ENCODE measurements around the gene ALK. TPM values are rescaled to one million over a fixed set of nuclear protein-coding genes. Genes with fewer than 3 reads are reported as not detected.

ALK gene
- polyA plus RNA-seq, 1 donor from 2014 or later = not detected

GRCh38 chr2:29691391-29691950 is 229.9 kb downstream of the ALK start:
- Mint-ChIP-seq H3K9me3 (no peaks in the 10 kb centered on the region), H3K27me3 (peaks cover 4% of the 10 kb centered on the region), H3K36me3 (no peaks in the 10 kb centered on the region), H3K27ac (no peak overlapping the region), H3K4me3 (no peak overlapping the region), H3K4me1 (no peaks in the 10 kb centered on the region)

DNA sequence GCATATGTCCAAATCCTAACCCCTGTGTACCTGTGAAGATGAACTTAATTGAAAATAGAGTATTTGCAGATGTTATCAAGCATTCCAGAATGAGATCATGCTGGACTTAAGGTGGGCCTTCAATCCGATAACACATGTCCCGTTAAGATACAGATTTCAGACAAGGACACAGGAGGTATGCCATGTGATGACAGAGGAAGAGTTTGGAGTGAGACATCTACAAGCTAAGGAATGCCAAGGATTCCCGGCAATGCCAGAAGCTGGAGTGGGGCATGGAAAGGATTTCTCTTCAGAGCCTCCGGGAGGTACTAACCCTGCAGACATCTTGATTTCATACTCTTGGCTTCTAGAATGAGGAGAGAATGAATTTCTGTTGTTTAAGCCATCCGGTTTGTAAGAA is 231.7 kb downstream of the ALK start:
- no peaks in the 10 kb centered on the region for H3K4me1 Mint-ChIP-seq
- H3K36me3 Mint-ChIP-seq = no peaks in the 10 kb centered on the region
- no peak overlapping the region for H3K27ac Mint-ChIP-seq
- H3K4me3 Mint-ChIP-seq = no peak overlapping the region
- peaks cover 10% of the 10 kb centered on the region for H3K27me3 Mint-ChIP-seq
- peaks cover 0 to 2% (median 0%) of the 10 kb centered on the region in 3 donors for H3K9me3 Mint-ChIP-seq

- no peaks in the 10 kb centered on the region for H3K4me1 Mint-ChIP-seq
- no peaks in the 10 kb centered on the region for H3K36me3 Mint-ChIP-seq
- H3K27ac Mint-ChIP-seq = no peak overlapping the region
- peaks cover 14% of the 10 kb centered on the region for H3K27me3 Mint-ChIP-seq
- no peak overlapping the region for H3K4me3 Mint-ChIP-seq
- H3K9me3 Mint-ChIP-seq = peaks cover 0 to 2% (median 0%) of the 10 kb centered on the region in 3 donors
Observed at GRCh38 chr2:29688429-29688828, 233.0 kb downstream of the ALK start.

- H3K36me3 Mint-ChIP-seq = no peaks in the 10 kb centered on the region
- no peak overlapping the region for H3K27ac Mint-ChIP-seq
- no peaks in the 10 kb centered on the region for H3K4me1 Mint-ChIP-seq
- H3K9me3 Mint-ChIP-seq = peaks cover 0 to 2% (median 0%) of the 10 kb centered on the region in 3 donors
- H3K27me3 Mint-ChIP-seq = peaks cover 17% of the 10 kb centered on the region
- H3K4me3 Mint-ChIP-seq = no peak overlapping the region
Observed at GRCh38 chr2:29687121-29687520, 234.3 kb downstream of the ALK start.

- H3K4me3 Mint-ChIP-seq = no peak overlapping the region
- peaks cover 5% of the 10 kb centered on the region for H3K27me3 Mint-ChIP-seq
- peaks cover 1 to 8% (median 3%) of the 10 kb centered on the region in 3 donors for H3K9me3 Mint-ChIP-seq
- peaks cover 1% of the 10 kb centered on the region for H3K36me3 Mint-ChIP-seq
- no peaks in the 10 kb centered on the region for H3K4me1 Mint-ChIP-seq
- H3K27ac Mint-ChIP-seq = no peak overlapping the region
Observed at GRCh38 chr2:29676886-29677453, 244.4 kb downstream of the ALK start.

GRCh38 chr2:29664578-29664977 is 256.8 kb downstream of the ALK start:
- H3K4me1 Mint-ChIP-seq = no peaks in the 10 kb centered on the region
- no peaks in the 10 kb centered on the region for H3K27me3 Mint-ChIP-seq
- H3K4me3 Mint-ChIP-seq = no peak overlapping the region
- no peaks in the 10 kb centered on the region for H3K36me3 Mint-ChIP-seq
- no peak overlapping the region for H3K27ac Mint-ChIP-seq
- peaks cover 1 to 3% (median 2%) of the 10 kb centered on the region in 3 donors for H3K9me3 Mint-ChIP-seq

DNA sequence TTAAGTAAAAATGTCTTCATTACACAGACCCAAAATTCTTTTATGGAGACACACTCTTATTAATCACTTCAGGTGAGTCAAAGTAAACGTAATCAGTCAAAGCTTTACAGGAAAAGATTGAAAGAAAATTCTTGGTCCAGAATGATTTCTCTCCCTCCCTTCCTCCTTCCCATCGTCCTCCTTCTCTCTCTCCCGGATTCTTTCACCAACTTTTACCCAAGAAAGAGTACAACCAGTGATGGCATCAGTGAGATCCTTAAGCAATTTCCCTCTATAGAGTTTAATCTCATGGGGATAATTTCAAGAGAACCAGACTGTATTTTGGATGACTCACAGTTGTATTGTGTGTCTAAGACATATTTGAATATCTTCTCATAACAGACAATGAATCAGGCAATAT is 258.1 kb downstream of the ALK start:
- Mint-ChIP-seq H3K27ac (no peak overlapping the region), H3K4me3 (no peak overlapping the region), H3K9me3 (no peaks in the 10 kb centered on the region), H3K27me3 (no peaks in the 10 kb centered on the region), H3K36me3 (no peaks in the 10 kb centered on the region), H3K4me1 (no peaks in the 10 kb centered on the region)

DNA sequence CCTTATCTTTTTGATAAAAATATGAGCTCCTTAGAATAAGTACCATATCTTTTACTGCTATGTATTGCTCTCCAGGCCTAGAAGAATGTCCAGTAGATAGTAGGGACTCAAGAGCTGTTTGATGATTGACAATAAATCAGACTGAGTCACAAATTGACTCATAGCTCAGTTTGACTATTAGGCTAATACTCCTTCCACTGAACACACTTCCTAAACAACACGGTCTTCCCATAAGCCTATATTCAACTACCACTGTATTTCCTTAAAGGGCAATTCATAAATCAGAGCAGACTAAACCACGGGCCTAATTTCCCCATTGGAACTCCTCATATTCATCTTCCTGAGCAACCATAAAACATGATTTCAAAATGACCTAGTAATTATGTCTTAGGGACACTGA is 258.5 kb downstream of the ALK start:
- Mint-ChIP-seq H3K9me3 (no peaks in the 10 kb centered on the region), H3K4me3 (no peak overlapping the region), H3K36me3 (no peaks in the 10 kb centered on the region), H3K27me3 (no peaks in the 10 kb centered on the region), H3K4me1 (no peaks in the 10 kb centered on the region), H3K27ac (no peak overlapping the region)

DNA sequence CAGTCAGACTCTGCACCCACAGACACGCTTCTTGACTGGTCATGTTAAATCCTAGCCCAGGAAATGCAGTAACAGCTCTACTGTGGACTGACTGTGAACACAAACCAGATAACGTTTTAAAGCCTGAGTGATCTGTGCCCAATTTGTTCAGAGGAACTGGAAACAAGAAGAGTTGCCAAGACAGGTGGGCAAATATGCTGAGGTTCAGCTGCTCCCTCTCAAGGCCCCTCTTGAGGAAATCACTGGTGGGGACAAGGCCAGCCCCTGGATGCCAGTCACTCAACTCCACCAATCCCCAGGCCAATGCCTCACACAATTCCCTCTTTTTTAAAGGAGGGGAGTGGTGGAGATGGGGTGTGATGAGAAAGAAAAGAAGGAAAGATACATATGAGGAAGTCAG is 261.2 kb downstream of the ALK start:
- Mint-ChIP-seq H3K27me3 (no peaks in the 10 kb centered on the region), H3K4me3 (no peak overlapping the region), H3K4me1 (no peaks in the 10 kb centered on the region), H3K36me3 (no peaks in the 10 kb centered on the region), H3K9me3 (no peaks in the 10 kb centered on the region), H3K27ac (no peak overlapping the region)

GRCh38 chr2:29659178-29659577 is 262.2 kb downstream of the ALK start:
- Mint-ChIP-seq H3K4me3 (no peak overlapping the region), H3K36me3 (no peaks in the 10 kb centered on the region), H3K9me3 (no peaks in the 10 kb centered on the region), H3K27ac (no peak overlapping the region), H3K4me1 (no peaks in the 10 kb centered on the region), H3K27me3 (no peaks in the 10 kb centered on the region)

DNA sequence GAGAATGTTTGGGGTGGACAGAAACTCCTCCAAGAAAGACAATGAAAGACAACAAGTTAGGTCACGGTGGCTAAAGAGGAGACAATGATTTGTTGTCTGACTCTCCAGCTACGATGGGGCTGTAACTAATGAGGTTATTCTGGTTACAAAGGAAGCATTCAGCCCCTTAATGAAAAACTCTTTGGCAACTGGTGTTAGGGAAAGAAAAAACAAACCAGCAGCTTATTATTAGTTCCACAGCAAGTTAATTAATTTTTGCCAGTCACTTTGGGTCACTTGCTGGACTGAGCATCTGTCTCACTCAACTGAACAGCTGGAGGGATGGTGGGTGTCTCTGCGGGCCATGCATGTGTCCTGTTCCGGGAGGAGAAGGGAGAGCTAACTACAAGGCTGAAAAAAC is 263.7 kb downstream of the ALK start:
- H3K27ac Mint-ChIP-seq = no peak overlapping the region
- no peaks in the 10 kb centered on the region for H3K36me3 Mint-ChIP-seq
- H3K9me3 Mint-ChIP-seq = no peaks in the 10 kb centered on the region
- H3K4me3 Mint-ChIP-seq = no peak overlapping the region
- H3K4me1 Mint-ChIP-seq = no peaks in the 10 kb centered on the region
- H3K27me3 Mint-ChIP-seq = no peaks in the 10 kb centered on the region

DNA sequence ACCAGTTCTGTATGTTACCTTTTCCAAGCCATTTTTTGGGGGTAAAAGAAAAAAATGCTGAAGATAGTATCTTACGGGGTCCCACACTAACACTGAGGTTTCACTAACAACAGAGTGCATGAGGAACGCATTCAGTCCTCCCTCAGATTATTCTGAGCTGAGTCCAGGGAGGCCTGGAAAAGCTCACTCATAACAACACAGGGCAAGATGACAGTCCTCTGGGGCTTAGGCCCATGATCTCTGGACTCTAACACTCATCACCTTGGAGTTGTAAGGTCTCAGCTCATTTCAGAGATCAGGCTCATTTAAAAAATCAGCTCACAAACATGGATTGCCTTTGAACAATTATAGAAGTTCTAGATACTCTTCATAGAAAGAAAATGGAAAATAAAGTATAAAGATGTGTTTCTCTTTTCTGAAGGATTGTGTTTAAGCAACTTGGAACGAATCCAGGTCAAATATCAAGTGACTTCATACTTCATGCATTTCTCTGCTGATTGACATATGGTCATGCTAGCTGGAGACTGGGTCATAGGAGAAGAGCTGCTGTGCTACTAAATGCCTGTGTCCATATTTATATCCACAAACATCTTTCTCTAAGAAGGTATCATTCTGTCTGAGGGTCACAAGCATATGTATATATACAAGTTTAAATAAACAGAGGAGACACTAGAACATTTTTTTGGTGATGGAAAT is 265.8 kb downstream of the ALK start:
- Mint-ChIP-seq H3K4me3 (no peak overlapping the region), H3K27ac (no peak overlapping the region), H3K4me1 (no peaks in the 10 kb centered on the region), H3K27me3 (no peaks in the 10 kb centered on the region), H3K9me3 (no peaks in the 10 kb centered on the region), H3K36me3 (no peaks in the 10 kb centered on the region)

DNA sequence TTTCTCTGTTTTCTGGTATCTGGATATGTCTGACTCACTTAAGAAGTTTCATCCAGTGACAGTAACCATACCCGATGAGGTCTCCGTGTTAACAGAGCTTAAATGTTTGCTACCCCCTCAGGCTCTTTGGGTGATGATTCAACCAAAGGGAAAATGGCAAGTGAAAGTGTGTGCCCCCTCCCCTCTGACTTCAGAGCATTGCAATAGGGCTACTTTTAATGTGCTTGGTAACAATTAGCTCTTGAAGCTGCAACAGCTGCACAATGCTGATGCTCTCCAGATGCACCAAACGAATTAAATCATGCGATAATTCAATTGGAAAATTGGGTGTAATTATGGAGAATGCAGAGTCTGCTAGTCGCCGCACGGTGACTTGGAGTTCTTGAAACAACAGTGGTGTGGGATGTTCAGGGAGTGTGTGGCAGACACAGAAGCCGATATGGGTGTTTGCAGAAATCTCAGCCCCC is 270.7 kb downstream of the ALK start:
- H3K9me3 Mint-ChIP-seq = peaks cover 7 to 27% (median 8%) of the 10 kb centered on the region in 3 donors

GRCh38 chr2:29644949-29645348 is 276.4 kb downstream of the ALK start:
- H3K27ac Mint-ChIP-seq = no peak overlapping the region
- H3K27me3 Mint-ChIP-seq = peaks cover under 1% of the 10 kb centered on the region
- H3K4me3 Mint-ChIP-seq = no peak overlapping the region
- peaks cover 7 to 27% (median 10%) of the 10 kb centered on the region in 3 donors for H3K9me3 Mint-ChIP-seq
- peaks cover 1% of the 10 kb centered on the region for H3K36me3 Mint-ChIP-seq
- H3K4me1 Mint-ChIP-seq = no peaks in the 10 kb centered on the region

More for the DNA sequence above, 270.7 kb downstream of the ALK start:
- no peaks in the 10 kb centered on the region for H3K27me3 Mint-ChIP-seq
- no peaks in the 10 kb centered on the region for H3K4me1 Mint-ChIP-seq
- H3K4me3 Mint-ChIP-seq = no peak overlapping the region
- no peak overlapping the region for H3K27ac Mint-ChIP-seq
- peaks cover under 1% of the 10 kb centered on the region for H3K36me3 Mint-ChIP-seq

GRCh38 chr2:29643196-29643595 is 278.2 kb downstream of the ALK start:
- Mint-ChIP-seq H3K27ac (no peak overlapping the region), H3K4me3 (no peak overlapping the region), H3K36me3 (peaks cover 1% of the 10 kb centered on the region), H3K27me3 (peaks cover 9% of the 10 kb centered on the region), H3K4me1 (no peaks in the 10 kb centered on the region), H3K9me3 (peaks cover 4 to 15% (median 5%) of the 10 kb centered on the region in 3 donors)

GRCh38 chr2:29640360-29640759 is 281.0 kb downstream of the ALK start:
- Mint-ChIP-seq H3K4me1 (no peaks in the 10 kb centered on the region), H3K27me3 (peaks cover 9% of the 10 kb centered on the region), H3K27ac (no peak overlapping the region), H3K36me3 (no peaks in the 10 kb centered on the region), H3K4me3 (no peak overlapping the region), H3K9me3 (no peaks in the 10 kb centered on the region)
